GM18520 (cell line): ENCODE results near the gene ACACA.

Experiments used
- ATAC-seq: cut with Tn5 transposase; IDR thresholded peaks from one replicate; pipeline ENCODE4 v1.9.1; 2021; ENCODE audit not compliant: unreplicated experiment

ACACA gene

GRCh38 chr17:37239690-37240334, 166.8 kb downstream of the ACACA start:
- no peak for ATAC-seq

- ATAC-seq, result no peak
Measured at GRCh38 chr17:37234106-37234505, 172.5 kb downstream of the ACACA start.

GRCh38 chr17:37233036-37233435, 173.6 kb downstream of the ACACA start:
- ATAC-seq, result no peak

GRCh38 chr17:37231887-37232286, 174.7 kb downstream of the ACACA start:
- no peak for ATAC-seq

- no peak for ATAC-seq
Measured at GRCh38 chr17:37230633-37231032, 176.0 kb downstream of the ACACA start.

GRCh38 chr17:37225465-37225864, 181.2 kb downstream of the ACACA start:
- no peak for ATAC-seq

GRCh38 chr17:37221865-37222264, 184.8 kb downstream of the ACACA start:
- no peak for ATAC-seq

- ATAC-seq, result no peak
Measured at GRCh38 chr17:37220607-37220953, 186.1 kb downstream of the ACACA start.

- no peak for ATAC-seq
Measured at GRCh38 chr17:37219876-37220606, 186.6 kb downstream of the ACACA start.

- ATAC-seq, result no peak
Measured at GRCh38 chr17:37218849-37219248, 187.8 kb downstream of the ACACA start.

GRCh38 chr17:37214416-37214815, 192.2 kb downstream of the ACACA start:
- no peak for ATAC-seq

- ATAC-seq, result no peak
Measured at GRCh38 chr17:37213927-37214326, 192.7 kb downstream of the ACACA start.

- ATAC-seq, result no peak
Measured at GRCh38 chr17:37212179-37212578, 194.5 kb downstream of the ACACA start.

- ATAC-seq, result no peak
Measured at GRCh38 chr17:37211136-37211535, 195.5 kb downstream of the ACACA start.

GRCh38 chr17:37207103-37207502, 199.5 kb downstream of the ACACA start:
- ATAC-seq, result no peak

GRCh38 chr17:37206299-37206698, 200.3 kb downstream of the ACACA start:
- no peak for ATAC-seq

GRCh38 chr17:37200497-37200896, 206.1 kb downstream of the ACACA start:
- ATAC-seq, result no peak

- no peak for ATAC-seq
Measured at GRCh38 chr17:37197336-37197735, 209.3 kb downstream of the ACACA start.

- ATAC-seq, result no peak
Measured at GRCh38 chr17:37194208-37194607, 212.4 kb downstream of the ACACA start.

- no peak for ATAC-seq
Measured at GRCh38 chr17:37191219-37191618, 215.4 kb downstream of the ACACA start.

GRCh38 chr17:37190493-37190892, 216.1 kb downstream of the ACACA start:
- ATAC-seq, result no peak

- no peak for ATAC-seq
Measured at GRCh38 chr17:37188157-37188556, 218.5 kb downstream of the ACACA start.

- no peak for ATAC-seq
Measured at GRCh38 chr17:37187262-37187661, 219.4 kb downstream of the ACACA start.
